HG03469 (cell line): ENCODE data around the gene CREB1.
"Not testable (repeated sequence)": the region's sequence is repeated elsewhere in the genome, so short reads cannot be mapped to it uniquely, and the experiment has no call there.

ENCODE experiments used
- ATAC-seq: cut with Tn5 transposase; IDR thresholded peaks from one replicate; pipeline ENCODE4 v1.9.1; 2021; ENCODE audit warnings: mild to moderate bottlenecking, moderate library complexity, moderate number of reproducible peaks; ENCODE audit not compliant: unreplicated experiment

The CREB1 gene

GRCh38 chr2:207614824-207615223, 85.1 kb downstream of the CREB1 start:
- ATAC-seq, result no peak

- no peak for ATAC-seq
Measured at GRCh38 chr2:207616185-207616584, 86.4 kb downstream of the CREB1 start.

DNA sequence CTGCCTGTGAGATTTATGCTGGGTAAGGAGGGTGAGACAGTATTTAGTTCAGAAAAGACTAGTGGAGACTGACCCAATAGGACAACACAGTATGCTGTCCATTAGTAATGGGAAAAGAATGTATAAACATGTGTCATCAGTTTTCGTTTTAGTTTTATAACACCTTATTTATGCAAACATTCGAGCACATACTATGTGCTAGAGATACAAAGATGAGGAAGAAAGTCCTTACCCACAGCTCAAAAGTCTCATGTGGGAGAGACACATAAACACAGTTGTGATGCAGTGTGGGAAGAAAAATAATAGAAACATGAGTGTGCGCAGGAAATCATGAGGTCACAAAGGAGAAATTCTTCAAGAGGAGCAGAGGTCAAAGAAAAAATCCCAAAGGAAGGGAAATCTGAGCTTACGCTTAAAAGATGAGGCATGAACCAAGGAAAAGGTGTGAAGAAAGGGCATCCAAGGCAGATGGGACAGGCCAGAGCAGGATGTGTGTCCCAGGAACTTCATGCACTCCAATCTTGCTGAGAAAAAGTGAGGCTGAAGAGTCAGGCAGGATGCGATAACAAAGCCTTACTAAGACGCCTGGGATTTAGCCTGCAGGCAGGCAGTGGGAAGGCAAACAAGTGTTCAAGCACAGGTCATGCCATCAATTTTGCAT, 87.4 kb downstream of the CREB1 start:
- no peak for ATAC-seq

GRCh38 chr2:207619764-207620203, 90.0 kb downstream of the CREB1 start:
- ATAC-seq, result peak; percentile 41

GRCh38 chr2:207621501-207622039, 91.8 kb downstream of the CREB1 start:
- no peak for ATAC-seq

- peak; percentile 28 for ATAC-seq
Measured at GRCh38 chr2:207624185-207625013, 94.6 kb downstream of the CREB1 start.

GRCh38 chr2:207625014-207625907, 95.5 kb downstream of the CREB1 start, which contains the start of gene METTL21A:
Gene METTL21A, minus strand, starts transcription at chr2:207625394. Its CDS starts 1,019 bp downstream, at chr2:207624375.
- ATAC-seq, result peak; percentile 49

GRCh38 chr2:207629553-207629952, 99.8 kb downstream of the CREB1 start:
- no peak for ATAC-seq

- no peak for ATAC-seq
Measured at GRCh38 chr2:207630491-207630890, 100.7 kb downstream of the CREB1 start.

GRCh38 chr2:207632575-207633493, 103.1 kb downstream of the CREB1 start:
- ATAC-seq, result no peak

GRCh38 chr2:207633686-207634085, 103.9 kb downstream of the CREB1 start:
- no peak for ATAC-seq

DNA sequence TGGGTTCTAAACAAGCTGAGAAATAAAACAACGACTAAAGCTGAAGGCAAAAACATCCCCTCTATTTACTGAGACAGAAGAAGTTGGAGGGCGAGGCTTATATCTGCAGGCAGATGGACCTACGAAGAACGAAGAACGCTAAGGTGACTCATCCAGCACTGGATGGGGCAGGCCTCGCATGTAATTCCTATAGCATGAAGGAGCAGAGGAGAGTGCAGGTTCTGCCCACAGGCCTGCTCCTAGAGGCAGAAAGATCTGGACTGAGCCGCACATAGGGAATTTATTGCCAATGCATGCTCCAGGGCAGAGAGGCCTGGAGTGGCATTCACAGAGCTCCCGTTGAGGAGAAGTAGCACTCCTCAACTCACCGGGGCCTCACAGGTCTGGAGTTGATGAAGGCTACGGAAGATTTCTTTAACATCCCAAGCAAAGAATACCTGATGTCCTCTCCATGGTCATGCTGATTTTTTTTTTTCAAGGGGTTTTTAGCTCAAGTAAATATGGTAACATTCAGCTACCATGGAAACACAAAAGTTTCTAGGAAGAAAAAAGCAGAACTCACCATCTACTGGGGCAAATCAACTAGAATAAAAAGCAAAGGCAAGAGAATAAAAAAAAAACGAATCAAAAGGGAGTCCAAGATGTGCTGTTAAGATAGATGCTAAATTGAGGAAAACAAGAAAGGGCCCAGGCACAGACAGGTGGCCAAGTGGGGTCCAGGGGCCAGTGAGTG, 105.9 kb downstream of the CREB1 start:
- ATAC-seq, result no peak

DNA sequence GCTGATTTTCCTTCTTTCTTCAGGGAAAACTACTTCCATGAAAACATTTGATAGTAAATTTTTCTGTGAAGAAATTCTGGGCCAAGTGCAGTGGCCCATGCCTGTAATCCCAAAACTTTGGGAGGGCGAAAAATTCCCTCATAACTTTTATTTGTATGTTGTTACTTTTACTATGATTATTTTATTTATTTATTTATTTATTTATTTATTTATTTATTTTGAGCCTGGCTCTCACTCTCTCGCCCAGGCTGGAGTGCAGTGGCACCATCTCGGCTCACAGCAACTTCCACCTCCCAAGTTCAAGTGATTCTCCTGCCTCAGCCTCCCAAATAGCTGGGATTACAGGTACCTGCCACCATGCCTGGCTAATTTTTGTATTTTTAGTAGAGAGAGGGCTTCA, 109.5 kb downstream of the CREB1 start:
- ATAC-seq, result not testable (repeated sequence)

GRCh38 chr2:207640160-207640559, 110.4 kb downstream of the CREB1 start:
- no peak for ATAC-seq

GRCh38 chr2:207640661-207641060, 110.9 kb downstream of the CREB1 start:
- no peak for ATAC-seq

DNA sequence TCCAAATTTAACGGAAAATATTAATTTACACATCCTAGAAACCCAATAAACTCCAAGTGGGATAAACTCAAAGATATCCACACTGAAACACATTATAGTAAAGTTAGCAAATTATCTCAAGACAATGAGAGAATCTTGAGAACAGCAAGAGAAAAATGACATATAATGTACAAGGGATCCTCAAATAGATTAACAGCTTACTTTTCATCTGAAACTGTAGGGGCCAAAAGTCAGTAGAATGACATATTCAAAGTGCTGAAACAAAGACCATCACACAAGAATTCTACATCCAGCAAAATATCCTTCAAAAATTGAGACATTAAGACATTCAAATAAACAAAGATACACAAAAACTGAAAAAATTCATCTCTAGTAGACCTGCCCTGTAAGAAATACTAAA, 114.1 kb downstream of the CREB1 start:
- ATAC-seq, result no peak

DNA sequence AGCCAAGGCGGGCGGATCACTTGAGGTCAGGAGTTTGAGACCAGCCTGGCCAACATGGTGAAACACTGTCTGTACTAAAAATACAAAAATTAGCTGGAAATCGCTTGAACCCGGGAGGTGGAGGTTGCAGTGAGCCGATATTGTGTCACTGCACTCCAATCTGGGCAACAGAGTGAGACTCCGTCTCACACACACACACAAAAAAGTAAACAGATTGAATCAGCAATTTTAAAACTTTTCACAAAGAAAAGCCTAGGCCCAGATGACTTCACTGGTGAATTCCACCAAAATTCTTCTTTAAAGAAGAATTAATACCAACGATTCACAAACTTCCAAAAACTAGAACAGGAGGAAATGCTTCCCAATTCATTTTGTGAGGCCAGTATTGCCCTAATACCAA, 116.8 kb downstream of the CREB1 start:
- not testable (repeated sequence) for ATAC-seq
